HG03045 (cell line): ENCODE results near the gene CNIH2.
"Not testable (repeated sequence)": the region's sequence is repeated elsewhere in the genome, so short reads cannot be mapped to it uniquely, and the experiment has no call there.

Experiments
- ATAC-seq: cut with Tn5 transposase; IDR thresholded peaks from one replicate; pipeline ENCODE4 v1.9.1; 2021; ENCODE audit warnings: mild to moderate bottlenecking, moderate library complexity; ENCODE audit not compliant: unreplicated experiment

CNIH2 gene

GRCh38 chr11:66277471-66278362 lies at the start of gene CNIH2:
Gene CNIH2, plus strand, starts transcription at chr11:66278175. Its CDS starts 282 bp downstream, at chr11:66278457.
- no peak for ATAC-seq

GRCh38 chr11:66228521-66228920 lies 49.5 kb upstream of the CNIH2 start:
- ATAC-seq, result no peak

GRCh38 chr11:66230156-66230555 lies 47.8 kb upstream of the CNIH2 start:
- no peak for ATAC-seq

GRCh38 chr11:66230978-66231377 lies 47.0 kb upstream of the CNIH2 start:
- ATAC-seq, result no peak

- ATAC-seq, result no peak
Observed at GRCh38 chr11:66231561-66231960, 46.4 kb upstream of the CNIH2 start.

- ATAC-seq, result no peak
Observed at GRCh38 chr11:66232769-66233168, 45.2 kb upstream of the CNIH2 start.

- ATAC-seq, result no peak
Observed at GRCh38 chr11:66233301-66233700, 44.7 kb upstream of the CNIH2 start.

- ATAC-seq, result no peak
Observed at GRCh38 chr11:66235141-66235540, 42.8 kb upstream of the CNIH2 start.

- ATAC-seq, result no peak
Observed at GRCh38 chr11:66237867-66238266, 40.1 kb upstream of the CNIH2 start.

- ATAC-seq, result no peak
Observed at GRCh38 chr11:66238786-66239413, 39.1 kb upstream of the CNIH2 start.

GRCh38 chr11:66239511-66239910 lies 38.5 kb upstream of the CNIH2 start:
- ATAC-seq, result no peak

GRCh38 chr11:66239998-66240780 lies 37.8 kb upstream of the CNIH2 start:
- no peak for ATAC-seq

GRCh38 chr11:66240781-66241136 lies 37.2 kb upstream of the CNIH2 start:
- ATAC-seq, result no peak

- no peak for ATAC-seq
Observed at GRCh38 chr11:66242095-66242765, 35.7 kb upstream of the CNIH2 start.

- ATAC-seq, result no peak
Observed at GRCh38 chr11:66243782-66244535, 34.0 kb upstream of the CNIH2 start.

- no peak for ATAC-seq
Observed at GRCh38 chr11:66247295-66247694, 30.7 kb upstream of the CNIH2 start.

- no peak for ATAC-seq
Observed at GRCh38 chr11:66247801-66248200, 30.2 kb upstream of the CNIH2 start.

- no peak for ATAC-seq
Observed at GRCh38 chr11:66248903-66249302, 29.1 kb upstream of the CNIH2 start.

GRCh38 chr11:66251809-66252208 lies 26.2 kb upstream of the CNIH2 start:
- no peak for ATAC-seq

- not testable (repeated sequence) for ATAC-seq
Observed at GRCh38 chr11:66253081-66253480, 24.9 kb upstream of the CNIH2 start.
